ENCODE results near the gene ATMIN. TPM values are rescaled to one million over a fixed set of nuclear protein-coding genes. Genes with fewer than 3 reads are reported as not detected.
A peak's percentile ranks its signal among the peaks of the same experiment; 100 is the strongest.

The ATMIN gene
- total and polyA plus RNA-seq, 8 donors, result 6.3 to 18.8 (median 13.4) TPM

DNA sequence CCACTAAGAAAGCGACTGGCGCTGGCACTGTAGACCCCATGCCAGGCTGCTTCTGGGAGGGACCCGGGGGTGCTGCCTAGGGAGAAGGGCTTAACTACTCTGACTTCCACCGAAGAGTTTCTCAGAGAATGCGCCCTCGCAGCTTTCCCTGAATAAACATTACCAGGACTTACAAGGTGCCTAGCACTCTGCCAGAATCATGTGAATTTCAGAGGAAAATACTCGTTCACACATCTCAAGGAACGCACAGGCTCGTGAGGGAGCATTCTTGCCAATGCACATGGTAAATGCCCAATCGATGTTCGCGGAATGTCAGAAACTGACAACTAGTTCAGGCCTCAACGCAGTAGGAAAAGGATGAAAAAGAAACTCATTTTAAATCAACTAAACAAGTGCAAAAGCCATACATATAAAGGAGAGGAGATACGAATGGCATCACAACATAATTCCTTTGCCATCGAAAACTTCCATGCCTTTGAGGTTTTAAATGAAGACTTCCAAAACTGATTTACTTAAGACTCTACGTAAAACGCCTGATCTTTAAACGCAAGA lies 30.0 kb upstream of the ATMIN start:
- Histone ChIP-seq H3K9me3 (no peaks in the 10 kb centered on the region), H3K4me3 (peak overlapping the region; percentile 69 to 98 (median 90)), H3K4me1 (peaks cover 13% of the 10 kb centered on the region in 3 donors), H3K36me3 (no peaks in the 10 kb centered on the region), H3K27ac (peak overlapping the region; percentile 12 to 99 (median 97)), H3K27me3 (no peaks in the 10 kb centered on the region)
- DNase-seq (no peak), FAIRE-seq (no peak), ATAC-seq (no peak)
- intact Hi-C loops (cut with DNase I), result no loop called here
- 7 to 8% methylated on average over 18 of the region's 18 CpGs for WGBS, 2 donors
- TF ChIP-seq, protein P1, sequence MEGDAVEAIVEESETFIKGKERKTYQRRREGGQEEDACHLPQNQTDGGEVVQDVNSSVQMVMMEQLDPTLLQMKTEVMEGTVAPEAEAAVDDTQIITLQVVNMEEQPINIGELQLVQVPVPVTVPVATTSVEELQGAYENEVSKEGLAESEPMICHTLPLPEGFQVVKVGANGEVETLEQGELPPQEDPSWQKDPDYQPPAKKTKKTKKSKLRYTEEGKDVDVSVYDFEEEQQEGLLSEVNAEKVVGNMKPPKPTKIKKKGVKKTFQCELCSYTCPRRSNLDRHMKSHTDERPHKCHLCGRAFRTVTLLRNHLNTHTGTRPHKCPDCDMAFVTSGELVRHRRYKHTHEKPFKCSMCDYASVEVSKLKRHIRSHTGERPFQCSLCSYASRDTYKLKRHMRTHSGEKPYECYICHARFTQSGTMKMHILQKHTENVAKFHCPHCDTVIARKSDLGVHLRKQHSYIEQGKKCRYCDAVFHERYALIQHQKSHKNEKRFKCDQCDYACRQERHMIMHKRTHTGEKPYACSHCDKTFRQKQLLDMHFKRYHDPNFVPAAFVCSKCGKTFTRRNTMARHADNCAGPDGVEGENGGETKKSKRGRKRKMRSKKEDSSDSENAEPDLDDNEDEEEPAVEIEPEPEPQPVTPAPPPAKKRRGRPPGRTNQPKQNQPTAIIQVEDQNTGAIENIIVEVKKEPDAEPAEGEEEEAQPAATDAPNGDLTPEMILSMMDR (IDR thresholded peaks at IDR 0.05), result no peak

DNA sequence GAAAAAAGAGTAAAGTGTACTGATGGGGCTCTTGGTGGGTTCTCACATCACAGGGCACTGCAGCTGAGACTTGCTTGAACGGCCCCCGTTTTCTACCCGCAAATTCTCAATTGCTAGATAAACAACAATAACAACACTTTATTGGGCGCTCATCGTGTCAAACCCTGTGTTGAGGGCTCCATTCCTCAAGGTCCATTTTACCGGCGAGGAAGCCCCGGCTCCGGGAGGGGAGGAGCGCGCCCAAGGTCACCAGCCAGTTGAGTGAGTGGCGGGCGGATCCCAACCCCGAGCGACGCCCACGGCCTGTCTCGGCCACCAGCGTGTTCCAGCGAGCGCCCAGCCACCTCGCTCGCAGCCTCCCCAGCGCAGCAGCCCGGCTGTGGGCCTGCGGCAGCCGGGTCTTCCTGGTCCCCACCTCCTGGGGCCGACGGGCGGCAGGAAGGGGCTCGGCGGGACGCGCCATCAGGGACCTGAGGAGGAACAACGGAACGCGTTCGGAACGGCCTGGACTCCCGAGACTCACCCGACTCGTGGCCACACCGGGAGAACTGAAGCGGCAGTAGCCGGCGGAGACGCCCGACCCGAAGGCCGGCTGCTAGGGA lies 29.3 kb upstream of the ATMIN start:
- Histone ChIP-seq H3K36me3 (no peaks in the 10 kb centered on the region), H3K4me3 (peak overlapping the region; percentile 69 to 98 (median 90)), H3K9me3 (no peaks in the 10 kb centered on the region), H3K4me1 (peaks cover 13% of the 10 kb centered on the region in 3 donors), H3K27me3 (no peaks in the 10 kb centered on the region), H3K27ac (peak overlapping the region; percentile 97 to 99 (median 98))
- peak; percentile 57 to 71 (median 68) for ATAC-seq
- TF ChIP-seq, protein P1 (IDR thresholded peaks at IDR 0.05), result no peak
- 0 to 1% methylated on average over 42 to 50 of the region's 50 CpGs for WGBS, 2 donors
- FAIRE-seq, result no peak
- peak; percentile 78 to 91 (median 82) for DNase-seq
- intact Hi-C loops (cut with DNase I), result no loop called here

DNA sequence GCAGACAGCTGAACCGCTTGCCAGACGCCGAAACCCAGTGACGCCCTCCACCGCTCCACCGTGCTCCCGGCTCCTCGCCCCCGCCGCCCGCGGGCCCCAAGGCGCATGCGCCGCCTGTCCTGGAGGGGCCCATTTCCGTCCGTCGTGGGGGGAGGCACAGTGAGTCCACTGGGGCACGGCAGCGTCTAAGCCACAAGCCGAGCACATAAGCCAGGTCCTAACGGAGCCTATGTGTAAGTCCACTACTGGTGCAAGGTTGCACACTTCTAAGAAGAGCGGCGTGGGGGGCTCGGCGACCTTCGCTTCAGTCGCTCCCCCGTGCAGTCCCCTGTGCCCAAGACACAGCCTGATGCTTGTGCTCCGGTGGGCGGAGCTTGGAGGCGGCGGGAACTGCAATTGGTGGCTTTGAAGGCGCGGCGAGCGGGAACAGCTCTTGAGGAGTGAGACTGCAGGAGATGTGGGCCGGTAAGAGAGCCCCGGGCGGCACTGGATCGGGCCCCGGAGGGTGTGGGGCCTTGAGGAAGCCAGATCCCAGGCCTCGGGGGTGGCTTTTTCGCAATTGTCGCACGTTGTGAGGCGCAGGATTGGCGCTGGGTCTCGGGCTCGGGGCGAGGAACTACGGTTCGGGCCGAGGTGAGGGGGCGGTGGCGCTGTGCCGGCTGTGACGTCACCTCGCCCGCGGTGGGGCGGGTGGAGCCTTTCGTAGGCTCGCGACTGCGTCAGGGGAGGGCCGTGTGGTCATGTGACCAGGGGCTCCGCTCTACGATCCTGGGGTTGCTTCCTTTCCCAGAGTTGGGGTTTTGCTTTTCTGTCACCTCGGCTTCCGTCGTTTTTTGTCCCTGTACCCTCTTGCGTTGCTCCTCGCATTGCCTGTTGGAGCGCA lies 28.6 kb upstream of the ATMIN start, which contains the start of the genes CENPN and CMC2:
Gene CENPN, plus strand, starts transcription at position 402 of the 883 bp plus-strand sequence. CDS start 4,726 bp downstream, outside the sequence.
Gene CMC2, minus strand, starts transcription at position 73 of the 883 bp plus-strand sequence. CDS start 9,491 bp downstream, outside the sequence.
- DNase-seq, result peak; percentile 97 to 100 (median 99)
- H3K4me1 ChIP-seq, result peaks cover 13% of the 10 kb centered on the region in 3 donors
- intact Hi-C loops (cut with DNase I), result no loop called here
- FAIRE-seq, result no peak
- ATAC-seq, result peak; percentile 91 to 97 (median 93)
- H3K36me3 ChIP-seq, result no peaks in the 10 kb centered on the region
- H3K9me3 ChIP-seq, result no peaks in the 10 kb centered on the region
- TF ChIP-seq, protein P1 (IDR thresholded peaks at IDR 0.05), result no peak
- 0 to 1% methylated on average over 69 to 75 of the region's 75 CpGs for WGBS, 2 donors
- H3K4me3 ChIP-seq, result peak within 1 kb of the TSS; percentile 69 to 98 (median 90)
- peak within 1 kb of the TSS; percentile 97 to 99 (median 98) for H3K27ac ChIP-seq
- no peaks in the 10 kb centered on the region for H3K27me3 ChIP-seq

DNA sequence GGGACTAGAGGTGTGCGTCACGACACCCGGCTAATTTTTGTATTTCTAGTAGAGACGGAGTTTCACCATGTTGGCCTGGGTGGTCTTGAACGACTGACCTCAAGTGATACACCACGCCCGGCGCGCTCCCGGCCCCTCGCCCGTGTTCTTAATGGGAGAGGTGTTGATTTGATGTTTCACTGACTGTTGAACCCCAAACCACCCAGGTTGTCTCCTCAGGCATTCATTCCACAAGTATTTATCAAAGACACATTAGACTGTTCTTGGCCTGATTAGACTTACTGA lies 27.2 kb upstream of the ATMIN start:
- Histone ChIP-seq H3K36me3 (no peaks in the 10 kb centered on the region), H3K27me3 (no peaks in the 10 kb centered on the region), H3K4me3 (peak overlapping the region in 2 of 4 donors; percentile 89 to 92), H3K9me3 (no peaks in the 10 kb centered on the region), H3K4me1 (peaks cover 13% of the 10 kb centered on the region in 3 donors), H3K27ac (peak overlapping the region in 1 of 4 donors; percentile 99)
- TF ChIP-seq, protein P1 (IDR thresholded peaks at IDR 0.05), result no peak
- DNase-seq (peak in 2 of 6 donors; percentile 22 to 24), ATAC-seq (no peak), FAIRE-seq (no peak)
- WGBS, 2 donors, result 94 to 96% methylated on average over 12 of the region's 12 CpGs
- intact Hi-C loops (cut with DNase I), result no loop called here
